ELR (cell line): Measurements from ENCODE around the gene DUSP10.

Experiments used
- DNase-seq: peaks from one replicate; pipeline ENCODE4 v3.0.0-alpha.2; 2015; ENCODE audit warnings: low read depth

DUSP10 gene

GRCh38 chr1:221762121-221762520 is 20.2 kb upstream of the DUSP10 start:
- DNase-seq = no peak

- no peak for DNase-seq
These were observed 19.6 kb upstream of the DUSP10 start for GRCh38 chr1:221761354-221762002.

GRCh38 chr1:221760911-221761310 is 19.0 kb upstream of the DUSP10 start:
- no peak for DNase-seq

- DNase-seq = peak; percentile 34
These were observed 17.5 kb upstream of the DUSP10 start for GRCh38 chr1:221759436-221759835.

GRCh38 chr1:221758455-221758854 is 16.6 kb upstream of the DUSP10 start:
- DNase-seq = no peak

GRCh38 chr1:221756830-221757551 is 15.1 kb upstream of the DUSP10 start:
- no peak for DNase-seq

- DNase-seq = no peak
These were observed 11.9 kb upstream of the DUSP10 start for GRCh38 chr1:221753828-221754188.

GRCh38 chr1:221751226-221751887 is 9.5 kb upstream of the DUSP10 start:
- no peak for DNase-seq

- DNase-seq = no peak
These were observed 7.1 kb upstream of the DUSP10 start for GRCh38 chr1:221748981-221749380.

- no peak for DNase-seq
These were observed 6.0 kb upstream of the DUSP10 start for GRCh38 chr1:221747839-221748238.

- DNase-seq = no peak
These were observed 1.7 kb upstream of the DUSP10 start for GRCh38 chr1:221743416-221744208.

GRCh38 chr1:221742555-221743415 is 896 bp upstream of the DUSP10 start:
- DNase-seq = peak; percentile 89

GRCh38 chr1:221740993-221741702 is 741 bp downstream of the DUSP10 start:
- peak; percentile 40 for DNase-seq

GRCh38 chr1:221740369-221740992 is 1.4 kb downstream of the DUSP10 start:
- DNase-seq = peak; percentile 40

- no peak for DNase-seq
These were observed 2.2 kb downstream of the DUSP10 start for GRCh38 chr1:221739677-221740025.

GRCh38 chr1:221739018-221739676 is 2.7 kb downstream of the DUSP10 start:
- peak; percentile 36 for DNase-seq

GRCh38 chr1:221736714-221737113 is 5.2 kb downstream of the DUSP10 start:
- no peak for DNase-seq

GRCh38 chr1:221735999-221736398 is 5.9 kb downstream of the DUSP10 start:
- DNase-seq = no peak

GRCh38 chr1:221734187-221734586 is 7.7 kb downstream of the DUSP10 start:
- no peak for DNase-seq

- no peak for DNase-seq
These were observed 9.8 kb downstream of the DUSP10 start for GRCh38 chr1:221732052-221732451.
